GM10847 (cell line): Measurements from ENCODE around the gene RPL12.

Experiments used
- POLR2A ChIP-seq: IDR thresholded peaks from 2 replicates; pipeline ENCODE4 v1.6.1; 2011; ENCODE audit not compliant: insufficient read length; ENCODE audit errors: extremely low read depth

Gene RPL12

GRCh38 chr9:127479507-127480081 is 28.4 kb upstream of the RPL12 start:
- TF ChIP-seq POLR2A, result no peak

GRCh38 chr9:127474592-127474991 is 23.4 kb upstream of the RPL12 start:
- TF ChIP-seq POLR2A, result no peak

GRCh38 chr9:127473932-127474331 is 22.7 kb upstream of the RPL12 start:
- TF ChIP-seq POLR2A, result no peak

- no peak for TF ChIP-seq POLR2A
Measured at GRCh38 chr9:127473501-127473900, 22.3 kb upstream of the RPL12 start.

- TF ChIP-seq POLR2A, result no peak
Measured at GRCh38 chr9:127470662-127471061, 19.5 kb upstream of the RPL12 start.

GRCh38 chr9:127467621-127468020 is 16.4 kb upstream of the RPL12 start:
- TF ChIP-seq POLR2A, result no peak

- no peak for TF ChIP-seq POLR2A
Measured at GRCh38 chr9:127463911-127464310, 12.7 kb upstream of the RPL12 start.

- TF ChIP-seq POLR2A, result no peak
Measured at GRCh38 chr9:127463382-127463781, 12.2 kb upstream of the RPL12 start.

- TF ChIP-seq POLR2A, result no peak
Measured at GRCh38 chr9:127458921-127459320, 7.7 kb upstream of the RPL12 start.

- no peak for TF ChIP-seq POLR2A
Measured at GRCh38 chr9:127457191-127457878, 6.1 kb upstream of the RPL12 start.

GRCh38 chr9:127455324-127455992 is 4.3 kb upstream of the RPL12 start:
- no peak for TF ChIP-seq POLR2A

- no peak for TF ChIP-seq POLR2A
Measured at GRCh38 chr9:127452691-127453090, 1.5 kb upstream of the RPL12 start.

- no peak for TF ChIP-seq POLR2A
Measured at GRCh38 chr9:127451858-127452656, 851 bp upstream of the RPL12 start.

- TF ChIP-seq POLR2A, result no peak
Measured at GRCh38 chr9:127451608-127451857, 327 bp upstream of the RPL12 start.

GRCh38 chr9:127450243-127450760 is 904 bp downstream of the RPL12 start:
- TF ChIP-seq POLR2A, result no peak
